Esophagus muscularis mucosa (tissue), 3 donors: ENCODE measurements around the gene SLC16A6.
"Not testable (repeated sequence)": the region's sequence is repeated elsewhere in the genome, so short reads cannot be mapped to it uniquely, and the experiment has no call there.

Source experiments
- POLR2A ChIP-seq: fragments of 450-650 bp; IDR thresholded peaks from one replicate; pipeline ENCODE4 v1.6.1; 2017; ENCODE audit warnings: antibody characterized with exemption, moderate library complexity, mild to moderate bottlenecking, low read depth
- TF ChIP-seq, protein P1 (sequence below), 3 experiments: fragments of 200-600 bp in 2 of 3; fragments of 450-650 bp in 1 of 3; sonication (generic) in 2 of 3; IDR thresholded peaks; one replicate each; pipeline ENCODE4 v1.5.1; 2017 to 2019; ENCODE audit warnings: antibody characterized with exemption in 3 of 3, mild to moderate bottlenecking in 2 of 3, moderate library complexity in 1 of 3

DNA sequence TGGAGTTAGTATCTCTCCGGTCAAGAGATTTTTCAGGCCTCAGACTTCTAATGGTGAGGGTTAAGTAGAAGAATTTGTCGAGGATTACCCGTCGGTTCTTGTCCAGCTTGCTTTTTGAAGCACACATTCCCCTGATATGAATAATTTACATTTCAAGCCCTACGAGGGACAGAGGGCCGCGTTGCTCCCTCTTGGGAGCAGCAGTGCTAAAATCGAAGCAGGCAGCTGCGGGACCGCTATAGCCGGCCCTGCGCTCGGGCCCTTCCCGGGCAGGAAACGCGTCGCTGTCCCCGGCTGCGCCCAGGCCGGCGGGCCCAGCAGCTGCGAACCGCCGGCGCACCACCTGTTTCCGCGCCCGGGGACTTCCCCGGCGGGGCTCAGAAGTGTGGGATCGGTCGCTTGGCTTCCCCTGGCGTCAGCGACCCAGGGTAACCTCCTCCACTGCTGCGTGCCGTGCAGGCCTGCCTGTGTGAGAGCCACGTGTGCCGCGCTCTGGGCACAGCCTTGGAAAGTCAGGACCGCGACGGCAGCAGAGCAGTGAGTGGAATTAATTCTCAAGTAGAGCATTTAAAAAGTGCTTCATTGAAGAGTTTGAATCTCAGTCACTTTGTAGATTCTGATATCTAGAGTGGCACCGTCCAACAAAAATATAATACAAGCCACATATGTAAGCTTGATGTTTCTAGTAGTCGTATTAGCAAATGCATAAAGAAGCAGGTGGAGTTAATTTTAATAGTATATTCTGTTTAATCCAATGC is 31.9 kb downstream of the SLC16A6 start:
- TF ChIP-seq, protein P1, sequence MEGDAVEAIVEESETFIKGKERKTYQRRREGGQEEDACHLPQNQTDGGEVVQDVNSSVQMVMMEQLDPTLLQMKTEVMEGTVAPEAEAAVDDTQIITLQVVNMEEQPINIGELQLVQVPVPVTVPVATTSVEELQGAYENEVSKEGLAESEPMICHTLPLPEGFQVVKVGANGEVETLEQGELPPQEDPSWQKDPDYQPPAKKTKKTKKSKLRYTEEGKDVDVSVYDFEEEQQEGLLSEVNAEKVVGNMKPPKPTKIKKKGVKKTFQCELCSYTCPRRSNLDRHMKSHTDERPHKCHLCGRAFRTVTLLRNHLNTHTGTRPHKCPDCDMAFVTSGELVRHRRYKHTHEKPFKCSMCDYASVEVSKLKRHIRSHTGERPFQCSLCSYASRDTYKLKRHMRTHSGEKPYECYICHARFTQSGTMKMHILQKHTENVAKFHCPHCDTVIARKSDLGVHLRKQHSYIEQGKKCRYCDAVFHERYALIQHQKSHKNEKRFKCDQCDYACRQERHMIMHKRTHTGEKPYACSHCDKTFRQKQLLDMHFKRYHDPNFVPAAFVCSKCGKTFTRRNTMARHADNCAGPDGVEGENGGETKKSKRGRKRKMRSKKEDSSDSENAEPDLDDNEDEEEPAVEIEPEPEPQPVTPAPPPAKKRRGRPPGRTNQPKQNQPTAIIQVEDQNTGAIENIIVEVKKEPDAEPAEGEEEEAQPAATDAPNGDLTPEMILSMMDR (IDR thresholded peaks at IDR 0.05), result not testable (repeated sequence)
- not testable (repeated sequence) for TF ChIP-seq POLR2A
